B cell (primary cell): ENCODE results near the gene EXOC3. TPM values are rescaled to one million over a fixed set of nuclear protein-coding genes. Genes with fewer than 3 reads are reported as not detected.

Experiments
- ATAC-seq: fragments of 200-7000 bp; cut with Tn5 transposase; one replicate; pipeline ENCODE4 v1.10.0; 2021; ENCODE audit warnings: low read depth, mild to moderate bottlenecking, moderate number of reproducible peaks, moderate library complexity
- CTCF ChIA-PET: fragments of 350-600 bp; sonication (Branson Sonifier 250); formaldehyde crosslinking; loops from one replicate; lab custom pipeline; 2021; ENCODE audit warnings: antibody characterized with exemption, inconsistent platforms; lab: Charles Lee
- POLR2A ChIA-PET: fragments of 350-600 bp; sonication (Branson Sonifier 250); formaldehyde crosslinking; loops from one replicate; lab custom pipeline; 2021; ENCODE audit warnings: antibody characterized with exemption; lab: Charles Lee
- DNase-seq: peaks from one replicate; pipeline ENCODE4 v3.0.0; 2013
- H2AFZ ChIP-seq: 2 replicates; pipeline ENCODE4 v1.6.1; 2012; ENCODE audit warnings: mild to moderate bottlenecking, low read depth, low read length; ENCODE audit not compliant: insufficient read depth, poor library complexity, severe bottlenecking
- H3K27ac ChIP-seq, 2 donors: 1 replicate in 1 of 2; 2 replicates in 1 of 2; pipeline ENCODE4 v1.5.1; 2012 to 2013; ENCODE audit warnings: low read length in 2 of 2, mild to moderate bottlenecking in 2 of 2, moderate library complexity in 1 of 2
- H3K27me3 ChIP-seq, 4 experiments: fragments of 200-600 bp in 1 of 4; sonication (generic) in 1 of 4; replicated peaks in 1 of 4; 1 replicate in 2 of 4; 2 replicates in 2 of 4; pipeline versions ENCODE4 v1.6.1 to v1.7.0; 2013 to 2016; ENCODE audit warnings: low read length in 3 of 4, mild to moderate bottlenecking in 2 of 4, mixed read lengths in 1 of 4, moderate library complexity in 1 of 4; ENCODE audit not compliant: insufficient read depth in 4 of 4, control insufficient read depth in 3 of 4; ENCODE audit errors: control extremely low read depth in 1 of 4
- H3K36me3 ChIP-seq, 2 experiments: replicated peaks in 1 of 2; 1 replicate in 1 of 2; 2 replicates in 1 of 2; pipeline versions ENCODE4 v1.6.1 to v1.7.1; 2013; ENCODE audit warnings: low read length in 1 of 2; ENCODE audit not compliant: insufficient read depth in 2 of 2, control insufficient read depth in 1 of 2; ENCODE audit errors: control extremely low read depth in 1 of 2, extremely low read depth in 1 of 2
- H3K4me1 ChIP-seq, 2 donors: fragments of 200-600 bp in 1 of 2; sonication (generic) in 1 of 2; 1 replicate in 1 of 2; 2 replicates in 1 of 2; pipeline versions ENCODE4 v1.5.1 to v1.6.1; 2013 to 2017; ENCODE audit warnings: low read length in 2 of 2; ENCODE audit not compliant: control insufficient read depth in 2 of 2, insufficient read depth in 2 of 2
- H3K4me2 ChIP-seq: replicated peaks from 2 replicates; pipeline ENCODE3; 2012; ENCODE audit warnings: mild to moderate bottlenecking, low read depth, low read length; ENCODE audit not compliant: poor library complexity, severe bottlenecking
- H3K4me3 ChIP-seq, 5 experiments: fragments of 200-600 bp in 1 of 5; sonication (generic) in 1 of 5; 1 replicate in 3 of 5; 2 replicates in 2 of 5; pipeline versions ENCODE4 v1.5.1 to v1.7.0; 2011 to 2016; ENCODE audit warnings: low read length in 4 of 5, mild to moderate bottlenecking in 4 of 5, low read depth in 2 of 5, control low read depth in 1 of 5, moderate library complexity in 1 of 5; ENCODE audit not compliant: insufficient read depth in 1 of 5; ENCODE audit errors: control extremely low read depth in 1 of 5, extremely low read depth in 1 of 5
- H3K79me2 ChIP-seq: fragments of 200-600 bp; sonication (generic); one replicate; pipeline ENCODE4 v1.6.0; 2016; ENCODE audit warnings: low read length; ENCODE audit not compliant: control insufficient read depth, insufficient read depth
- H3K9ac ChIP-seq: fragments of 200-600 bp; sonication (generic); 2 replicates; pipeline ENCODE4 v1.6.1; 2017; ENCODE audit warnings: mild to moderate bottlenecking, low read length, moderate library complexity
- H3K9me3 ChIP-seq, 3 donors: one replicate each; pipeline versions ENCODE4 v1.6.1 to v1.7.1; 2013; ENCODE audit warnings: low read length in 2 of 3; ENCODE audit not compliant: control insufficient read depth in 2 of 3, insufficient read depth in 1 of 3; ENCODE audit errors: control extremely low read depth in 1 of 3
- H4K20me1 ChIP-seq: 2 replicates; pipeline ENCODE4 v1.6.0; 2012; ENCODE audit warnings: mild to moderate bottlenecking, low read length; ENCODE audit not compliant: insufficient read depth, control insufficient read depth, poor library complexity, severe bottlenecking
- H3K27ac Mint-ChIP-seq: one replicate; pipeline ENCODE4 v1.8.0; 2021; ENCODE audit warnings: mixed read lengths
- H3K27me3 Mint-ChIP-seq: one replicate; pipeline ENCODE4 v1.8.0; 2021; ENCODE audit warnings: mixed read lengths
- H3K4me1 Mint-ChIP-seq: one replicate; pipeline ENCODE4 v1.8.0; 2021; ENCODE audit warnings: mixed read lengths
- H3K4me3 Mint-ChIP-seq: one replicate; pipeline ENCODE4 v1.8.0; 2021; ENCODE audit warnings: mixed read lengths
- H3K9me3 Mint-ChIP-seq: one replicate; pipeline ENCODE4 v1.8.0; 2022; ENCODE audit warnings: mixed read lengths; ENCODE audit not compliant: insufficient read depth
- CTCF ChIP-seq: fragments of 200-600 bp; IDR thresholded peaks from one replicate; pipeline ENCODE4 v1.8.0; 2022; ENCODE audit warnings: antibody characterized with exemption, mild to moderate bottlenecking
- EZH2 ChIP-seq: IDR thresholded peaks from 2 replicates; pipeline ENCODE4 v1.6.1; 2012; ENCODE audit warnings: borderline replicate concordance, low read depth, mild to moderate bottlenecking, moderate library complexity, low read length; ENCODE audit not compliant: insufficient read depth, poor library complexity, severe bottlenecking
- WGBS: methylation state at CpG from one replicate; pipeline ENCODE4 v1.1.5; 2013; ENCODE audit warnings: missing lambda C conversion rate; ENCODE audit not compliant: insufficient coverage; 5-methylcytosine and 5-hydroxymethylcytosine counted together
- intact Hi-C: fragments of 100-400 bp; cut with micrococcal nuclease; formaldehyde crosslinking; loops from one replicate; pipeline ENCODE4 v1.10.0; 2022
- polyA plus RNA-seq: library from polyadenylated mRNA; depleted of rRNA; stranded (reverse); fragments of >200 nt; gene quantifications from 2 replicates; pipeline ENCODE4 v1.2.3, GENCODE V29; 2012
- total RNA-seq, 2 donors: library from RNA; stranded (reverse); fragments of 120-200 nt in 1 of 2; gene quantifications; 1 replicate in 1 of 2; 2 replicates in 1 of 2; pipeline versions ENCODE4 v1.2.3 to v1.2.4, GENCODE V29; 2013 to 2022

Gene EXOC3
- total and polyA plus RNA-seq, 2 donors (not counting 1 experiment from before 2014, with no cell fraction given) = 44.0 to 97.1 TPM

- DNase-seq (no peak), ATAC-seq (no peak)
- H3K4me2 ChIP-seq = no peak overlapping the region
- H3K9me3 ChIP-seq = no peaks in the 10 kb centered on the region
- no peak overlapping the region for H3K4me3 ChIP-seq
- H3K9ac ChIP-seq = no peak overlapping the region
- H4K20me1 ChIP-seq = peaks cover 47% of the 10 kb centered on the region
- 92% methylated on average over 10 of the region's 17 CpGs for WGBS
- H3K4me1 ChIP-seq = peaks cover under 1 to 1% of the 10 kb centered on the region in 2 donors
- H3K36me3 ChIP-seq = peaks cover 1 to 65% of the 10 kb centered on the region in 2 experiments
- H3K4me3 Mint-ChIP-seq = no peak overlapping the region
- no peaks in the 10 kb centered on the region for H3K27me3 ChIP-seq
- TF ChIP-seq CTCF = no peak
- TF ChIP-seq EZH2 = no peak
- POLR2A ChIA-PET = no interaction called here
- H2AFZ ChIP-seq = no peak overlapping the region
- peaks cover 50% of the 10 kb centered on the region for H3K79me2 ChIP-seq
- H3K4me1 Mint-ChIP-seq = peaks cover 6% of the 10 kb centered on the region
- no peak overlapping the region for H3K27ac Mint-ChIP-seq
- CTCF ChIA-PET = interaction anchor here (0.6 to 1.3 kb wide), 2 partner anchors 12 to 41 kb away, joined by 3 to 4 read pairs; no protein-coding TSS in a partner anchor
- H3K27ac ChIP-seq = no peak overlapping the region
- intact Hi-C loops = no loop called here
- H3K9me3 Mint-ChIP-seq = no peaks in the 10 kb centered on the region
- no peaks in the 10 kb centered on the region for H3K27me3 Mint-ChIP-seq
Measured at GRCh38 chr5:458547-459353, 15.8 kb downstream of the EXOC3 start.
